GM23338 (cell line): ENCODE data around the gene ASAP2.

Experiments used
- CREB1 ChIP-seq: fragments of 250-450 bp; sonication (Bioruptor Pico); IDR thresholded peaks from 2 replicates; pipeline ENCODE4 v1.5.0; 2020; ENCODE audit warnings: low read depth, mild to moderate bottlenecking, moderate library complexity
- EZH2 ChIP-seq: fragments of 200-600 bp; sonication (generic); IDR thresholded peaks from one replicate; pipeline ENCODE4 v1.8.0; 2017; ENCODE audit warnings: antibody characterized with exemption, mild to moderate bottlenecking, low read depth; ENCODE audit not compliant: unreplicated experiment
- EZH2phosphoT487 ChIP-seq: fragments of 200-600 bp; sonication (generic); IDR thresholded peaks from one replicate; pipeline ENCODE4 v1.8.1; 2018; ENCODE audit warnings: antibody characterized with exemption; ENCODE audit not compliant: unreplicated experiment
- JUNB ChIP-seq: IDR thresholded peaks from one replicate; pipeline ENCODE4 v1.6.1; 2016; ENCODE audit warnings: antibody characterized with exemption; ENCODE audit not compliant: unreplicated experiment
- NANOG ChIP-seq: IDR thresholded peaks from 2 replicates; pipeline ENCODE4 v1.6.1; 2016; ENCODE audit warnings: antibody characterized with exemption, borderline replicate concordance
- POLR2AphosphoS5 ChIP-seq: IDR thresholded peaks from 2 replicates; pipeline ENCODE4 v1.6.1; 2016; ENCODE audit warnings: antibody characterized with exemption, low read depth
- TF ChIP-seq, protein P1 (sequence below), 2 experiments: fragments of 200-600 bp in 1 of 2; sonication (generic) in 1 of 2; conservative IDR thresholded peaks; 2 replicates each; pipeline versions ENCODE4 v1.5.1 to v1.6.1; 2016 to 2017; ENCODE audit warnings: antibody characterized with exemption in 2 of 2, low read depth in 2 of 2, mild to moderate bottlenecking in 2 of 2, moderate library complexity in 1 of 2

- no peak for TF ChIP-seq EZH2phosphoT487
- TF ChIP-seq, protein P1, sequence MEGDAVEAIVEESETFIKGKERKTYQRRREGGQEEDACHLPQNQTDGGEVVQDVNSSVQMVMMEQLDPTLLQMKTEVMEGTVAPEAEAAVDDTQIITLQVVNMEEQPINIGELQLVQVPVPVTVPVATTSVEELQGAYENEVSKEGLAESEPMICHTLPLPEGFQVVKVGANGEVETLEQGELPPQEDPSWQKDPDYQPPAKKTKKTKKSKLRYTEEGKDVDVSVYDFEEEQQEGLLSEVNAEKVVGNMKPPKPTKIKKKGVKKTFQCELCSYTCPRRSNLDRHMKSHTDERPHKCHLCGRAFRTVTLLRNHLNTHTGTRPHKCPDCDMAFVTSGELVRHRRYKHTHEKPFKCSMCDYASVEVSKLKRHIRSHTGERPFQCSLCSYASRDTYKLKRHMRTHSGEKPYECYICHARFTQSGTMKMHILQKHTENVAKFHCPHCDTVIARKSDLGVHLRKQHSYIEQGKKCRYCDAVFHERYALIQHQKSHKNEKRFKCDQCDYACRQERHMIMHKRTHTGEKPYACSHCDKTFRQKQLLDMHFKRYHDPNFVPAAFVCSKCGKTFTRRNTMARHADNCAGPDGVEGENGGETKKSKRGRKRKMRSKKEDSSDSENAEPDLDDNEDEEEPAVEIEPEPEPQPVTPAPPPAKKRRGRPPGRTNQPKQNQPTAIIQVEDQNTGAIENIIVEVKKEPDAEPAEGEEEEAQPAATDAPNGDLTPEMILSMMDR (conservative IDR thresholded peaks at IDR 0.05; ENCODE audit: low read depth in 2 of 2) = no peak
- no peak for TF ChIP-seq POLR2AphosphoS5
- no peak for TF ChIP-seq JUNB
- no peak for TF ChIP-seq EZH2
- TF ChIP-seq CREB1 = no peak
- TF ChIP-seq NANOG = no peak
Measured at GRCh38 chr2:9197916-9198315, 8.7 kb upstream of the ASAP2 start.
